Fibroblast of lung (primary cell): ENCODE measurements around the gene INMT. TPM values are rescaled to one million over a fixed set of nuclear protein-coding genes. Genes with fewer than 3 reads are reported as not detected.

Experiments used
- DNase-seq, 2 donors: peaks; one replicate each; pipeline versions ENCODE4 v3.0.0 to v3.0.0-alpha.2; 2010; ENCODE audit warnings: low read depth in 2 of 2
- H2AFZ ChIP-seq: 2 replicates; pipeline ENCODE4 v1.5.1; 2012; ENCODE audit warnings: low read length, control low read depth, inconsistent platforms
- H3K27ac ChIP-seq: 2 replicates; pipeline ENCODE4 v1.5.1; 2011; ENCODE audit warnings: low read length, control low read depth; ENCODE audit not compliant: insufficient read depth
- H3K27me3 ChIP-seq: 2 replicates; pipeline ENCODE4 v1.5.1; 2011; ENCODE audit warnings: mild to moderate bottlenecking, low read length; ENCODE audit not compliant: control insufficient read depth, insufficient read depth
- H3K36me3 ChIP-seq: 2 replicates; pipeline ENCODE4 v1.5.1; 2011; ENCODE audit warnings: low read length; ENCODE audit not compliant: control insufficient read depth, insufficient read depth
- H3K4me1 ChIP-seq: 2 replicates; pipeline ENCODE4 v1.5.1; 2011; ENCODE audit warnings: low read length; ENCODE audit not compliant: control insufficient read depth, insufficient read depth; ENCODE audit errors: extremely low read depth
- H3K4me2 ChIP-seq: 2 replicates; pipeline ENCODE4 v1.5.1; 2011; ENCODE audit warnings: low read length, control low read depth; ENCODE audit not compliant: insufficient read depth; ENCODE audit errors: extremely low read depth
- H3K4me3 ChIP-seq, 4 experiments: fragments of 200-600 bp in 1 of 4; sonication (generic) in 1 of 4; replicated peaks in 1 of 4; 2 replicates each; pipeline ENCODE4 v1.5.1; 2011 to 2016; ENCODE audit warnings: low read length in 4 of 4, low read depth in 3 of 4, mild to moderate bottlenecking in 3 of 4, control low read depth in 2 of 4, inconsistent platforms in 1 of 4, mixed read lengths in 1 of 4; ENCODE audit not compliant: insufficient read depth in 1 of 4; ENCODE audit errors: control extremely low read depth in 1 of 4
- H3K79me2 ChIP-seq: 2 replicates; pipeline ENCODE4 v1.5.1; 2012; ENCODE audit warnings: mild to moderate bottlenecking, low read length, inconsistent platforms; ENCODE audit not compliant: control insufficient read depth, insufficient read depth
- H3K9ac ChIP-seq: 2 replicates; pipeline ENCODE4 v1.5.1; 2011; ENCODE audit warnings: mild to moderate bottlenecking, low read length, control low read depth; ENCODE audit not compliant: insufficient read depth
- H3K9me3 ChIP-seq: 2 replicates; pipeline ENCODE4 v1.5.1; 2012; ENCODE audit warnings: low read depth, low read length; ENCODE audit not compliant: control insufficient read depth, insufficient read depth
- H4K20me1 ChIP-seq: 2 replicates; pipeline ENCODE4 v1.5.1; 2011; ENCODE audit warnings: low read length; ENCODE audit not compliant: control insufficient read depth, insufficient read depth; ENCODE audit errors: extremely low read depth
- EZH2 ChIP-seq: IDR thresholded peaks from 2 replicates; pipeline ENCODE4 v1.5.1; 2012; ENCODE audit warnings: low read length, control low read depth, mild to moderate bottlenecking; ENCODE audit errors: missing control alignments
- polyA plus RNA-seq, 2 donors: library from polyadenylated mRNA; depleted of rRNA in 1 of 2; stranded (reverse) in 1 of 2; unstranded in 1 of 2; fragments of >200 nt; gene quantifications; 2 replicates each; pipeline ENCODE4 v1.2.1, GENCODE V29; 2011 to 2012; ENCODE audit warnings: missing spikeins in 1 of 2
- total RNA-seq: library from RNA; depleted of rRNA; stranded (reverse); fragments of >200 nt; gene quantifications from 2 replicates; pipeline ENCODE4 v1.2.1, GENCODE V29; 2014
- TF ChIP-seq, protein P1 (sequence below), 2 donors: IDR thresholded peaks in 1 of 2; conservative IDR thresholded peaks in 1 of 2; 1 replicate in 1 of 2; 2 replicates in 1 of 2; pipeline ENCODE4 v1.5.1; 2011 to 2012; ENCODE audit warnings: low read length in 2 of 2, control low read depth in 1 of 2, inconsistent platforms in 1 of 2, low read depth in 1 of 2, mild to moderate bottlenecking in 1 of 2

The INMT gene
- total and polyA plus RNA-seq, 2 donors (not counting 1 experiment from before 2014, with no cell fraction given), result 75.8 to 237 TPM

DNA sequence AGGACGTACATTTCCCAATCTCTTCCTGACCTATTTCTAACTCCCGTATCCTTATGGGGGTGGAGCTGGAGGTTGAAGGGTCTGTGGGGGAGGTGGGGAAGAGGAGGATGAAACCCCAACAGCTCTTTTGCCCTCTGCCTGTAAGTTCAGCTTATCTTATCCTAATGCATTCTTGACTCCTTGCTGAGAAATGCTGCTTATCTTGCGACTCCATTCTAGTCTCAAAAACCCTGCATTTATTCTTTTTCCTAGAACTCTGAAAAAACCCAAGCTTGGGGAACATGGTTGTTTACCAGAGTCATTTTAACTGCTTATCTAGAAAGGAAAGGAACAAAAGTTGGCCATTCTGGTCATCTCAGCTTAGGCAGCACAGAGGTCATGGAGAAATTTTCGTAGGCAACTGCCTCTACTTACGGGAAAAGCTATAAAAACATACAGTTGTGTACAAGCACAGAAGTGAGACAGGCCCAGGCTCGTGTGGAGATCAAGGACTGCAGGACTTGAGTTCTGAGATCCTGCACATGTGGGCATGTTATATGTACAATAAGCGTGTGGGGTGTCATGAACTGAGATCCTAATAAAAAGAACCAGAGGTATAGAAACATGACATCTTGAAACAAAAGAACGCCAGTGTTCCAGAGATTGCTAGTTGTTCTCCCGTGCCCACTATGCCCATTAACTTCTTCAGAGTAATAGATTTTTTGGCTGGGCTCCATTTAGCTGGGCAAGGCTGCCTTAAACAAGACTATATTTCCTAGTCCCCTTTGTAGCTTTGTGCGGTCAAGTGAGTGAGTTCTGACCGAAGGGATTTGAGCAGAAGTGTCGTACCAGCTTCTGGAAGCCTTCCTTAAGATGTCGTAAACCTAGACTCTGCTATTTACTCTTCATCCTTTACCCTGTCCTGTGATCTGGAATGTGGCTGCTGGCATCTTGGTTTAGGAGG is 9.6 kb downstream of the INMT start:
- TF ChIP-seq EZH2, result no peak
- TF ChIP-seq, protein P1, sequence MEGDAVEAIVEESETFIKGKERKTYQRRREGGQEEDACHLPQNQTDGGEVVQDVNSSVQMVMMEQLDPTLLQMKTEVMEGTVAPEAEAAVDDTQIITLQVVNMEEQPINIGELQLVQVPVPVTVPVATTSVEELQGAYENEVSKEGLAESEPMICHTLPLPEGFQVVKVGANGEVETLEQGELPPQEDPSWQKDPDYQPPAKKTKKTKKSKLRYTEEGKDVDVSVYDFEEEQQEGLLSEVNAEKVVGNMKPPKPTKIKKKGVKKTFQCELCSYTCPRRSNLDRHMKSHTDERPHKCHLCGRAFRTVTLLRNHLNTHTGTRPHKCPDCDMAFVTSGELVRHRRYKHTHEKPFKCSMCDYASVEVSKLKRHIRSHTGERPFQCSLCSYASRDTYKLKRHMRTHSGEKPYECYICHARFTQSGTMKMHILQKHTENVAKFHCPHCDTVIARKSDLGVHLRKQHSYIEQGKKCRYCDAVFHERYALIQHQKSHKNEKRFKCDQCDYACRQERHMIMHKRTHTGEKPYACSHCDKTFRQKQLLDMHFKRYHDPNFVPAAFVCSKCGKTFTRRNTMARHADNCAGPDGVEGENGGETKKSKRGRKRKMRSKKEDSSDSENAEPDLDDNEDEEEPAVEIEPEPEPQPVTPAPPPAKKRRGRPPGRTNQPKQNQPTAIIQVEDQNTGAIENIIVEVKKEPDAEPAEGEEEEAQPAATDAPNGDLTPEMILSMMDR (conservative IDR thresholded peaks at IDR 0.05 in 1 of 2, IDR thresholded peaks at IDR 0.05 in 1 of 2; ENCODE audit: low read depth in 1 of 2, low read length in 2 of 2), result no peak
- peak in 1 of 2 donors; percentile 20 for DNase-seq
- H3K9ac ChIP-seq, result no peak overlapping the region
- H3K27me3 ChIP-seq, result no peaks in the 10 kb centered on the region
- H2AFZ ChIP-seq, result no peak overlapping the region
- no peaks in the 10 kb centered on the region for H3K9me3 ChIP-seq
- H3K4me1 ChIP-seq, result peaks cover 3% of the 10 kb centered on the region
- no peak overlapping the region for H3K4me2 ChIP-seq
- no peaks in the 10 kb centered on the region for H4K20me1 ChIP-seq
- no peak overlapping the region for H3K27ac ChIP-seq
- no peaks in the 10 kb centered on the region for H3K79me2 ChIP-seq
- H3K4me3 ChIP-seq, result no peak overlapping the region
- no peaks in the 10 kb centered on the region for H3K36me3 ChIP-seq

DNA sequence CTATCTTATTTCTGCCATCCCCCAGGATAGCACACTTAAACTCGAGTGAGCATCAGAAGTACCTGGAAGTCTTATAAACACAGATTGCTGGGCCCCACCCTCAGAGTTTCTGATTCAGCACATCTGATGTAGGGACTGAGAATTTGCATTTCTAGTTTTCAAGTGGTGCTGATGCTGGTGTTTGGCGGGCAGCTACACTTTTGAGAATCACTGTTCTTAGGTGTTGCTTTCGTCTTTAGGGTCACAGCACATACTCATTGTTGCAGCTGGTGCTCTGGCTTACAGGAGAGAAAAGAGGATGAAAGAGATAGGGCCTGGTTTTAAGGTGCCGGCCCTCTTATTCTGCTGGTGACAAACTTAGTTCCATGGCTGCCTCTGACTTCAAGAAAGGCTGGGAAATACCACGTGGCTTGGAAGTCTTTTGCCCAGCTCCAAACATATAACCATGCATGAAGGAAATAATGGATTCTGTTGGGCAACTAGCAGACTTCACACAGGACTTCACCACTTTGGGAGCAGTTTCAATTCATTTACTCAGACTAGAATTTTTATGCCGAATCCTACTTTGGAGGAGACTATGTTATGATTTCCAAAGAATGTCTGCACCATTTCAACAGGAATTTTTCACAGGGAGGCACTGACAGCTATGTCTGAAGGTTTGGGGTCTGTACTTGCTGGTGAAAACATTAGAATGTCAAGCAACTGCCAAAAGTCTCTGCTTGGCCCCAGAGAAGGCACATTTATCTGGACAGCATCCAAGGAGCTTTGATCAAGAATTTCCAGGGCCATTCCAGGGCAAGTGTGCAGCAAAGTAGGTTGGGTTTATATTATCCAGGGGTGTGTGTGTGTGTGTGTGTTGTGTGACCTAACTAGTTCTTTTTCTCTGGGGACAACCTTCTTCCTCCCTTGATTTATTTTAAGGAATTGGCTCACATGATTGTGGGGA is 12.4 kb downstream of the INMT start:
- Histone ChIP-seq H3K4me1 (peaks cover 3% of the 10 kb centered on the region), H2AFZ (no peak overlapping the region), H3K9me3 (no peaks in the 10 kb centered on the region), H3K4me3 (no peak overlapping the region), H3K27me3 (no peaks in the 10 kb centered on the region), H3K79me2 (no peaks in the 10 kb centered on the region), H3K4me2 (no peak overlapping the region), H3K27ac (no peak overlapping the region), H3K9ac (no peak overlapping the region), H3K36me3 (no peaks in the 10 kb centered on the region), H4K20me1 (no peaks in the 10 kb centered on the region)
- no peak for TF ChIP-seq EZH2
- TF ChIP-seq, protein P1 (conservative IDR thresholded peaks at IDR 0.05 in 1 of 2, IDR thresholded peaks at IDR 0.05 in 1 of 2; ENCODE audit: low read depth in 1 of 2, low read length in 2 of 2), result no peak
- DNase-seq, result peak; percentile 65 to 82

DNA sequence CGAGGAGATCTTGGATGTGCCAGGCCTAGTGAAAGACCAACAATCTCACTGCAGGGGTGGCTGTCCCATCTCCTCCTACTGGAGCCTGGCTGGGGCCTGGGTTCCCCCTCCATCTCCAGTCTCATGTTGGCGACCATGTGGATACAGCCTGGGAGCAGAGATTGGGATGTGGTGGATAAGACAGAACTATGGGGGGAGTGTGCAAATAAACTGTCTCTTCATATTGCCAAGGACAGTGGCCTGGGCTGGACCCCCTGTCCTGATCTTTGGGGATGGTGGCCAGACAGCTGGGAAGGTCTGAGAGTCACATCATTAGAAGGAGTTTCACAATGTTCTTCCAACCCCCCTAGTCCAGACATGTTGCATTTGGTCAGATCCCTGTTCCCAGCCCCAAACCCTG is 13.5 kb downstream of the INMT start:
- Histone ChIP-seq H2AFZ (no peak overlapping the region), H3K79me2 (no peaks in the 10 kb centered on the region), H3K27me3 (no peaks in the 10 kb centered on the region), H3K9ac (no peak overlapping the region), H3K36me3 (no peaks in the 10 kb centered on the region), H3K4me1 (peaks cover 3% of the 10 kb centered on the region), H3K4me3 (no peak overlapping the region), H4K20me1 (no peaks in the 10 kb centered on the region), H3K4me2 (no peak overlapping the region), H3K27ac (no peak overlapping the region), H3K9me3 (no peaks in the 10 kb centered on the region)
- no peak for DNase-seq
- TF ChIP-seq, protein P1 (conservative IDR thresholded peaks at IDR 0.05 in 1 of 2, IDR thresholded peaks at IDR 0.05 in 1 of 2; ENCODE audit: low read depth in 1 of 2, low read length in 2 of 2), result no peak
- no peak for TF ChIP-seq EZH2
